Calu3 (cell line): Measurements from ENCODE around the gene SLC35F4. TPM values are rescaled to one million over a fixed set of nuclear protein-coding genes. Genes with fewer than 3 reads are reported as not detected.
"Not testable (repeated sequence)": the region's sequence is repeated elsewhere in the genome, so short reads cannot be mapped to it uniquely, and the experiment has no call there.

Source experiments
- BruUV-seq: library from RNA; stranded (reverse); fragments of 400-500 nt; replicated peaks from 2 replicates; lab custom pipeline; 2021; lab: Mats Ljungman, UMichigan
- CTCF ChIA-PET: fragments of 300-600 bp; sonication (Branson Sonifier 250); formaldehyde crosslinking; loops from one replicate; lab custom pipeline; 2022; ENCODE audit warnings: antibody characterized with exemption; lab: Charles Lee
- DNase-seq: peaks from one replicate; pipeline ENCODE4 v3.0.0; 2022
- H3K27ac Mint-ChIP-seq: one replicate; pipeline ENCODE4 v1.8.0; 2022; ENCODE audit warnings: mixed read lengths; ENCODE audit not compliant: unreplicated experiment
- H3K27me3 Mint-ChIP-seq: one replicate; pipeline ENCODE4 v1.8.0; 2022; ENCODE audit warnings: mixed read lengths; ENCODE audit not compliant: unreplicated experiment
- H3K36me3 Mint-ChIP-seq: one replicate; pipeline ENCODE4 v1.8.0; 2022; ENCODE audit warnings: mild to moderate bottlenecking, moderate library complexity, mixed read lengths; ENCODE audit not compliant: insufficient read depth, unreplicated experiment
- H3K4me1 Mint-ChIP-seq: one replicate; pipeline ENCODE4 v1.8.0; 2022; ENCODE audit warnings: mild to moderate bottlenecking, low read depth, mixed read lengths; ENCODE audit not compliant: unreplicated experiment
- H3K4me3 Mint-ChIP-seq: one replicate; pipeline ENCODE4 v1.8.0; 2022; ENCODE audit warnings: mild to moderate bottlenecking, low read depth, moderate library complexity, mixed read lengths; ENCODE audit not compliant: unreplicated experiment
- H3K9me3 Mint-ChIP-seq: one replicate; pipeline ENCODE4 v1.8.0; 2022; ENCODE audit warnings: low read depth, mixed read lengths; ENCODE audit not compliant: unreplicated experiment
- intact Hi-C: fragments of 100-400 bp; cut with micrococcal nuclease; formaldehyde crosslinking; loops from one replicate; pipeline ENCODE4 v1.10.0; 2022; ENCODE audit not compliant: unreplicated experiment
- total RNA-seq: library from RNA; stranded (reverse); gene quantifications from 2 replicates; pipeline ENCODE4 v1.2.3, GENCODE V29; 2022
- TF ChIP-seq, protein P1 (sequence below): fragments of 200-600 bp; IDR thresholded peaks from one replicate; pipeline ENCODE4 v1.8.0; 2022; ENCODE audit warnings: antibody characterized with exemption; ENCODE audit not compliant: unreplicated experiment

The SLC35F4 gene
- total RNA-seq, 1 experiment from 2014 or later, result not detected

DNA sequence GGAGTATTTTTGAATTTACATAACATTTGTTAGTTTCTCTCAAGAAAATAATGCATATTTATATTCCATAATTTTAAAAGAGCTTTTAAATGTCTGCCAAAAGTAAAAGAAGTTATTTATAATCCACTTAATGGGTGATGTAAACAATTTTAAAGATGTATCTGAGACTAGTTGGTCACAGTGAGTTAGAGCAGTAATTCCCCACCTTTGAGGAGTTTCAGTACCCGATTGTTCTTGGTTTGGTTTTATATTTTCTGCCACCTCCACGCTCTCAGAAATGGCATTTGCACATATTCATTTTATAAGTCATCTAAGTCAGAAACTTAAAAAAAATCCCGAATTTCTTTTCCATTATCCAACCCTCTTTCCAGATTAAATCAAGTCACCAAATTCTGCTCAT lies 153.2 kb downstream of the SLC35F4 start:
- BruUV-seq, result no TSS peak
- no peaks in the 10 kb centered on the region for H3K36me3 Mint-ChIP-seq
- peaks cover 8% of the 10 kb centered on the region for H3K4me1 Mint-ChIP-seq
- H3K27ac Mint-ChIP-seq, result no peak overlapping the region
- TF ChIP-seq, protein P1, sequence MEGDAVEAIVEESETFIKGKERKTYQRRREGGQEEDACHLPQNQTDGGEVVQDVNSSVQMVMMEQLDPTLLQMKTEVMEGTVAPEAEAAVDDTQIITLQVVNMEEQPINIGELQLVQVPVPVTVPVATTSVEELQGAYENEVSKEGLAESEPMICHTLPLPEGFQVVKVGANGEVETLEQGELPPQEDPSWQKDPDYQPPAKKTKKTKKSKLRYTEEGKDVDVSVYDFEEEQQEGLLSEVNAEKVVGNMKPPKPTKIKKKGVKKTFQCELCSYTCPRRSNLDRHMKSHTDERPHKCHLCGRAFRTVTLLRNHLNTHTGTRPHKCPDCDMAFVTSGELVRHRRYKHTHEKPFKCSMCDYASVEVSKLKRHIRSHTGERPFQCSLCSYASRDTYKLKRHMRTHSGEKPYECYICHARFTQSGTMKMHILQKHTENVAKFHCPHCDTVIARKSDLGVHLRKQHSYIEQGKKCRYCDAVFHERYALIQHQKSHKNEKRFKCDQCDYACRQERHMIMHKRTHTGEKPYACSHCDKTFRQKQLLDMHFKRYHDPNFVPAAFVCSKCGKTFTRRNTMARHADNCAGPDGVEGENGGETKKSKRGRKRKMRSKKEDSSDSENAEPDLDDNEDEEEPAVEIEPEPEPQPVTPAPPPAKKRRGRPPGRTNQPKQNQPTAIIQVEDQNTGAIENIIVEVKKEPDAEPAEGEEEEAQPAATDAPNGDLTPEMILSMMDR, result no peak
- peaks cover 5% of the 10 kb centered on the region for H3K9me3 Mint-ChIP-seq
- CTCF ChIA-PET, result no interaction called here
- DNase-seq, result no peak
- no peak overlapping the region for H3K4me3 Mint-ChIP-seq
- intact Hi-C loops, result no loop called here
- no peaks in the 10 kb centered on the region for H3K27me3 Mint-ChIP-seq

DNA sequence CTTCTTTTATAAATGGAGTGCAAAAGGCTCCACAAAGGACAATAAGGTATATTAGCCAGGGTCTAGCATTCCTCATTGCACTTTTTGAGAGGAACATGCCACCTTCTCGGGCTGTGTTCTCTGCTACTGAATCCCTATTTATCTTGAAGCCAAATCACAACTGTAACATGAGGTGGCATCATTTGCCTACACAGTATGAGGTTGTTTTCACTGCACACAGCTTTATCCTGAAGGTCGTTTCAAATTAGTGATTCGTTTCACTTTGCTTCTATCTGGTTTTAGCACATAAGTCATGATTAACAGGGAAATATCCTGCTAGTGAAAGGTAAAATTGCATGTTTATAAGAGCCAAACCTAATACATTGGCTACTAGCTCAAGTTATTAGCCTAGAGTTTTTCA lies 153.8 kb downstream of the SLC35F4 start:
- Mint-ChIP-seq H3K9me3 (peaks cover 5% of the 10 kb centered on the region), H3K27ac (no peak overlapping the region), H3K4me1 (peaks cover 8% of the 10 kb centered on the region), H3K27me3 (peaks cover 4% of the 10 kb centered on the region), H3K36me3 (no peaks in the 10 kb centered on the region), H3K4me3 (no peak overlapping the region)
- BruUV-seq, result no TSS peak
- no peak for DNase-seq
- TF ChIP-seq, protein P1, result no peak
- CTCF ChIA-PET, result no interaction called here
- intact Hi-C loops, result no loop called here

DNA sequence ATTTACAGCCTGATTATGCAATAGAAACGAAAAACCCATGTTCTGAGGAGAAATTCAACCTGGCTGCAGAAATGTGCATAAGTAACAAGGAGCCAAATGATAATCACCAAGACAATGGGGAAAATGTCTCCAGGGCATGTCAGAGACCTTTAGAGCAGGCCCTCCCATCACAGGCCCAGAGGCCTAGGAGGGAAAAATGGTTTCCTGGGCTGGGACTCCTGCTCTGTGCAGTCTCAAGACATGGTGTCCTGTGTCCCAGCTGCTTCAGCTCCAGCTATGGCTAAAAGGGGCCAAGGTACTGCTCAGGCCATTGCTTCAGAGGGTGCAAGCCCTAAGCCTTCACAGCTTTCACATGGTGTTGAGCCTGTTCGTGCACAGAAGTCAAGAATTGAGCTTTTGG lies 156.0 kb downstream of the SLC35F4 start:
- Mint-ChIP-seq H3K27ac (no peak overlapping the region), H3K36me3 (no peaks in the 10 kb centered on the region), H3K27me3 (peaks cover 17% of the 10 kb centered on the region), H3K9me3 (peaks cover 11% of the 10 kb centered on the region), H3K4me3 (no peak overlapping the region), H3K4me1 (peaks cover 7% of the 10 kb centered on the region)
- TF ChIP-seq, protein P1, result no peak
- no peak for DNase-seq
- no TSS peak for BruUV-seq
- intact Hi-C loops, result no loop called here
- CTCF ChIA-PET, result no interaction called here

DNA sequence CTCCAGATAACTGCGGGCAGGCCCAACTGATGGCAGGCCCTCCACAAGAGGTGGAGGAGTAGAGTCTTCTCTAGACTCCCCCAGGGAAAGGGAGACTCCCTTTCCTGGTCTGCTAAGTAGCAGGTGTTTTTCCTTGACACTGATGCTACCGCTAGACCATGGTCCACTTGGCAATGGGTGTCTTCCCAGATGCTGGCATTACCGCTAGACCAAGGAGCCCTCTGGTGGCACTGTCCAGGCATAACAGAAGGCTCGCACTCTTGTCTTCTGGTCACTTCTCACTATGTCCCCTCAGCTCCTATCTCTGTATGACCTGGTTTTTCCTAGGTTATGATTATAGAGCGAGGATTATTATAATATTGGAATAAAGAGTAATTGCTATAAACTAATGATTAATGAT lies 156.8 kb downstream of the SLC35F4 start:
- H3K4me3 Mint-ChIP-seq, intact Hi-C loops, H3K4me1 Mint-ChIP-seq, DNase-seq, CTCF ChIA-PET, BruUV-seq, H3K27ac Mint-ChIP-seq, H3K36me3 Mint-ChIP-seq: not testable (repeated sequence)
- peaks cover 17% of the 10 kb centered on the region for H3K27me3 Mint-ChIP-seq
- H3K9me3 Mint-ChIP-seq, result peaks cover 11% of the 10 kb centered on the region

DNA sequence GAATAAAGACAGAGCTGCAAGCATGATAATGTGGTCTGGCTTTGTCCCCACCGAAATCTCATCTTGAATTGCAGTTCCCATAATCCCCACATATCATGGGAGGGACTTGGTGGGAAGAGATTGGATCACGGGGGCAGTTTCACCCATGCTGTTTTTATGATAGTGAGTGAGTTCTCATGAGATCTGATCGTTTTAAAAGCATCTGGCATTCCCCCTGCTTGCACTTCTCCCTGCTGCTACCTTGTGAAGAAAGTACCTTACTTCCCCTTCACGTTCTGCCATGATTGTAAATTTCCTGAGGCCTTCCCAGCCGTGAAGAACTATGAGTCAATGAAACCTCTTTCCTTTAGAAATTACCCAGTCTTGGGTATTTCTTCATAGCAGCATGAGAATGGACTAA lies 158.7 kb downstream of the SLC35F4 start:
- peaks cover 11% of the 10 kb centered on the region for H3K9me3 Mint-ChIP-seq
- TF ChIP-seq, protein P1, result no peak
- no peaks in the 10 kb centered on the region for H3K4me1 Mint-ChIP-seq
- intact Hi-C loops, result no loop called here
- no TSS peak for BruUV-seq
- H3K27ac Mint-ChIP-seq, result no peak overlapping the region
- CTCF ChIA-PET, result no interaction called here
- peaks cover 17% of the 10 kb centered on the region for H3K27me3 Mint-ChIP-seq
- H3K4me3 Mint-ChIP-seq, result no peak overlapping the region
- DNase-seq, result no peak
- no peaks in the 10 kb centered on the region for H3K36me3 Mint-ChIP-seq
